Thoracic aorta (tissue), 2 donors: ENCODE results near the gene KDM6A. TPM values are rescaled to one million over a fixed set of nuclear protein-coding genes. Genes with fewer than 3 reads are reported as not detected.
"Not testable (repeated sequence)": the region's sequence is repeated elsewhere in the genome, so short reads cannot be mapped to it uniquely, and the experiment has no call there.

Source experiments
- ATAC-seq: fragments of 150-250 bp; one replicate; pipeline ENCODE4 v1.8.0; 2017; ENCODE audit warnings: low read depth; ENCODE audit not compliant: insufficient number of reproducible peaks, low FRiP score
- DNase-seq: peaks from one replicate; pipeline ENCODE4 v3.0.0-alpha.2; 2020; ENCODE audit warnings: low spot score
- H3K27ac ChIP-seq, 2 donors: fragments of 200-600 bp; sonication (generic); 1 replicate in 1 of 2; 2 replicates in 1 of 2; pipeline ENCODE4 v1.5.1; 2016; ENCODE audit warnings: mild to moderate bottlenecking in 2 of 2, moderate library complexity in 2 of 2
- H3K27me3 ChIP-seq: fragments of 200-600 bp; sonication (generic); replicated peaks from 2 replicates; pipeline ENCODE4 v1.6.0; 2016; ENCODE audit warnings: mild to moderate bottlenecking; ENCODE audit not compliant: insufficient read depth
- H3K36me3 ChIP-seq: fragments of 200-600 bp; sonication (generic); one replicate; pipeline ENCODE4 v1.5.1; 2016
- H3K4me1 ChIP-seq, 2 donors: fragments of 200-600 bp; sonication (generic); 1 replicate in 1 of 2; 2 replicates in 1 of 2; pipeline versions ENCODE4 v1.5.1 to v1.6.0; 2016; ENCODE audit warnings: low read depth in 2 of 2, mild to moderate bottlenecking in 1 of 2; ENCODE audit not compliant: control insufficient read depth in 1 of 2
- H3K4me3 ChIP-seq: fragments of 200-600 bp; sonication (generic); 2 replicates; pipeline ENCODE4 v1.5.1; 2016; ENCODE audit warnings: mild to moderate bottlenecking
- H3K9me3 ChIP-seq: fragments of 200-600 bp; sonication (generic); 2 replicates; pipeline ENCODE4 v1.5.1; 2016
- total RNA-seq, 2 donors: library from RNA; depleted of rRNA; stranded (reverse); fragments of >200 nt; gene quantifications; one replicate each; pipeline versions ENCODE4 v1.1.0 to v1.2.3, GENCODE V29; 2016
- TF ChIP-seq, protein P1 (sequence below): fragments of 200-600 bp; sonication (generic); IDR thresholded peaks from one replicate; pipeline ENCODE4 v1.5.1; 2019; ENCODE audit warnings: antibody characterized with exemption

KDM6A gene
- total RNA-seq, 2 donors from 2014 or later: 18.3 to 26.9 TPM

DNA sequence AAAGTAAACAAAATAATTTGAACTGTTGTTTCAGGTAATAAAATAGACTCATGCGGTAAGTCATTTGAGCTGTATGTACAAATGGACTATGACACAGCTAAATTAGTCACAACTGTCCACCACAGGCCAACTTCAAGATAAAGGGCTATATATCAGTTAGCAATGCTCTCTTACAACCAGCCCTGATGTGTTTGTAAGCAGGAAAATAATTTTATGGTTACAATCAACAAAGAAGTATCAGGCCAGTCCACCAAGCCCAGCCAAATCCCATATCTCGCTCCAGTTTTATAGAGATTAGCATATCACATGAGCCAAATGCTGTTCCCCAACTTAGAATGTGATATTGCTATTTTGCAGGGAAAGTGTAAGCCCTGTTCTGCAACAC, 29.7 kb upstream of the KDM6A start:
- no peaks in the 10 kb centered on the region for H3K9me3 ChIP-seq
- no peak for DNase-seq
- TF ChIP-seq, protein P1, sequence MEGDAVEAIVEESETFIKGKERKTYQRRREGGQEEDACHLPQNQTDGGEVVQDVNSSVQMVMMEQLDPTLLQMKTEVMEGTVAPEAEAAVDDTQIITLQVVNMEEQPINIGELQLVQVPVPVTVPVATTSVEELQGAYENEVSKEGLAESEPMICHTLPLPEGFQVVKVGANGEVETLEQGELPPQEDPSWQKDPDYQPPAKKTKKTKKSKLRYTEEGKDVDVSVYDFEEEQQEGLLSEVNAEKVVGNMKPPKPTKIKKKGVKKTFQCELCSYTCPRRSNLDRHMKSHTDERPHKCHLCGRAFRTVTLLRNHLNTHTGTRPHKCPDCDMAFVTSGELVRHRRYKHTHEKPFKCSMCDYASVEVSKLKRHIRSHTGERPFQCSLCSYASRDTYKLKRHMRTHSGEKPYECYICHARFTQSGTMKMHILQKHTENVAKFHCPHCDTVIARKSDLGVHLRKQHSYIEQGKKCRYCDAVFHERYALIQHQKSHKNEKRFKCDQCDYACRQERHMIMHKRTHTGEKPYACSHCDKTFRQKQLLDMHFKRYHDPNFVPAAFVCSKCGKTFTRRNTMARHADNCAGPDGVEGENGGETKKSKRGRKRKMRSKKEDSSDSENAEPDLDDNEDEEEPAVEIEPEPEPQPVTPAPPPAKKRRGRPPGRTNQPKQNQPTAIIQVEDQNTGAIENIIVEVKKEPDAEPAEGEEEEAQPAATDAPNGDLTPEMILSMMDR: no peak
- no peaks in the 10 kb centered on the region for H3K36me3 ChIP-seq
- H3K27ac ChIP-seq: no peak overlapping the region
- H3K4me3 ChIP-seq: no peak overlapping the region
- no peak for ATAC-seq
- no peaks in the 10 kb centered on the region for H3K27me3 ChIP-seq
- no peaks in the 10 kb centered on the region for H3K4me1 ChIP-seq

DNA sequence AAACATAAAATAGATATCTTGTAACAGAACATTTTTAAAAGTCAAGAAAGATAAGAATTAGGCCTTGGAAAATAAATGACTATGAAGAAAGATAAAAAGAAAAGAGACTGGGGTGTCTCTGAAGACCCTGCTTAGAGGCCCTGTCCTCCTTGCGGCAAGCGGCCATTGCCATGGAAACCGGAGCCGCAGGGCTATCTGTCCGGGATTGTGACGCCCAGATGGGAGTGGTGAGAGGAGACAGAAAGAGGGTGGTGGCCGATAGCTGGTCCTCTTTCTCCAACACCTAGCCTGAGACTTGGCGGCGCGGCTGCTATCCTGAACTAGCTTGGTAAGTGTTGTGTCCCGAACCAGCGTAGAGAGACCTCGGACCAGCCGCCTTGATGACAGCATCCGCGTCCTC, 29.2 kb upstream of the KDM6A start, which contains the start of gene DUSP21:
TSS of gene DUSP21 (plus strand) at position 269 of the 400 bp plus-strand sequence. CDS start at position 381, 112 bp downstream.
- no peaks in the 10 kb centered on the region for H3K27me3 ChIP-seq
- ATAC-seq: no peak
- no peak within 1 kb of the TSS for H3K27ac ChIP-seq
- no peaks in the 10 kb centered on the region for H3K9me3 ChIP-seq
- TF ChIP-seq, protein P1: no peak
- H3K4me3 ChIP-seq: no peak within 1 kb of the TSS
- no peaks in the 10 kb centered on the region for H3K4me1 ChIP-seq
- DNase-seq: no peak
- no peaks in the 10 kb centered on the region for H3K36me3 ChIP-seq

DNA sequence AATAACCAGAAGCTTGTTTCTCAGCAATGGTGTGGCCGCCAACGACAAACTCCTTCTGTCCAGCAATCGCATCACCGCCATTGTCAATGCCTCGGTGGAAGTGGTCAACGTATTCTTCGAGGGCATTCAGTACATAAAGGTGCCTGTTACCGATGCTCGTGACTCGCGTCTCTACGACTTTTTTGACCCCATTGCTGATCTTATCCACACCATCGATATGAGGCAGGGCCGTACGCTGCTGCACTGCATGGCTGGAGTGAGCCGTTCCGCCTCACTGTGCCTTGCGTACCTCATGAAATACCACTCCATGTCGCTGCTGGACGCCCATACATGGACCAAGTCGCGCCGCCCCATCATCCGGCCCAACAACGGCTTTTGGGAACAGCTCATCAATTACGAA, 28.8 kb upstream of the KDM6A start:
- no peak for DNase-seq
- TF ChIP-seq, protein P1: no peak
- H3K4me1 ChIP-seq: no peaks in the 10 kb centered on the region
- no peaks in the 10 kb centered on the region for H3K36me3 ChIP-seq
- ATAC-seq: no peak
- no peaks in the 10 kb centered on the region for H3K27me3 ChIP-seq
- H3K9me3 ChIP-seq: no peaks in the 10 kb centered on the region
- H3K4me3 ChIP-seq: no peak overlapping the region
- H3K27ac ChIP-seq: no peak overlapping the region

DNA sequence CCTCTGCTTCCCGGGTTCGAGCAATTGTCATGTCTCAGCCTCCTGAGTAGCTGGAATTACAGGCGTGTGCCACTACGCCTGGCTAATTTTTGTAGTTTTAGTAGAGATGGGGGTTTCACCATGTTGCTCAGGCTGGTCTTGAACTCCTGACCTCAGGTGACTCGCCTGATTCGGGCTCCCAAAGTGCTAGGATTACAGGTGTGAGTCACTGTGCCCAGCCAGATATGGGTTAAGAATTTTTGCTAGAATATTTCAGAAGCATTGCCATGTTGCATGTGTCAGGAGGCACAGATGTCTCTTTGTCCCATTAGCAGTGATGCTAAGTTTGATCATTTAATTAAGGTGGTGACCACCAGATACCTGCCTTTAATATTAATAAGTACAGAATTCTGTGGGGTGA, 22.1 kb upstream of the KDM6A start:
- H3K27ac ChIP-seq, ATAC-seq, H3K27me3 ChIP-seq, H3K4me3 ChIP-seq, H3K36me3 ChIP-seq, H3K9me3 ChIP-seq, DNase-seq, H3K4me1 ChIP-seq: not testable (repeated sequence)

DNA sequence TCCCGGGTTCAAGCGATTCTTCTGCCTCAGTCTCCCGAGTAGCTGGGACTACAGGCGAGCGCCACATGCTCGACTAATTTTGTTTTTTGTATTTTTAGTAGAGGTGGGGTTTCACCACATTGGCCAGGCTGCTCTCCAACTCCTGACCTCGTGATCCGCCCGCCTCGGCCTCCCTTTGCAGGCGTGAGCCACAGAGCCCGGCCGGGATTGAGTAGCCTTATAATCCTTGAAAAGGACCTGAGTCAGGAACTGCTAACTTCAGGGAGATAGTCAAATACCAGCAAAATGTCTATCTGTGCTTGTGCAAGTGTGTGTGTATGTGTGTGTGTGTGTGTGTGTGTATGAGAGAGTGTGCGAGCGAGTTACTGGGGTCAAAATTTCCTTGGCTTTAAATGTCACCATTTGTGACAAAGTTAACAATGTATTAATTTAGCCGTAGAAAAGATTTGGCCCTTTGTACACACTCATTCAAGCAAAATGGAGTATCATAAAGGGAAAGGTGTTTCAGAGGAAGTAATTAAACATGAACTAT, 1.8 kb upstream of the KDM6A start:
- no peaks in the 10 kb centered on the region for H3K4me1 ChIP-seq
- no peaks in the 10 kb centered on the region for H3K27me3 ChIP-seq
- TF ChIP-seq, protein P1: no peak
- no peaks in the 10 kb centered on the region for H3K9me3 ChIP-seq
- DNase-seq (no peak), ATAC-seq (no peak)
- H3K27ac ChIP-seq: no peak overlapping the region
- H3K4me3 ChIP-seq: peak overlapping the region; percentile 91
- no peaks in the 10 kb centered on the region for H3K36me3 ChIP-seq
